Ectodermal cell (in vitro differentiated cells): ENCODE measurements around the gene MSH2.
"Not testable (repeated sequence)": the region's sequence is repeated elsewhere in the genome, so short reads cannot be mapped to it uniquely, and the experiment has no call there.

Experiments used
- H3K27ac ChIP-seq: 2 replicates; pipeline ENCODE4 v1.7.0; 2013; ENCODE audit warnings: mild to moderate bottlenecking, low read depth, low read length; ENCODE audit not compliant: insufficient read depth, poor library complexity, severe bottlenecking
- H3K27me3 ChIP-seq: 2 replicates; pipeline ENCODE4 v1.7.0; 2013; ENCODE audit warnings: mild to moderate bottlenecking, low read length; ENCODE audit not compliant: insufficient read depth, control insufficient read depth, poor library complexity, severe bottlenecking
- H3K36me3 ChIP-seq: one replicate; pipeline ENCODE4 v1.7.0; 2013; ENCODE audit warnings: low read length; ENCODE audit not compliant: control insufficient read depth, insufficient read depth
- H3K4me1 ChIP-seq: one replicate; pipeline ENCODE4 v1.7.0; 2013; ENCODE audit warnings: low read length; ENCODE audit not compliant: control insufficient read depth, insufficient read depth
- H3K4me3 ChIP-seq: 2 replicates; pipeline ENCODE4 v1.7.0; 2013; ENCODE audit warnings: low read depth, low read length, control low read depth; ENCODE audit not compliant: insufficient read depth
- H3K9me3 ChIP-seq: 2 replicates; pipeline ENCODE4 v1.7.0; 2013; ENCODE audit warnings: mild to moderate bottlenecking, low read length, moderate library complexity; ENCODE audit not compliant: control insufficient read depth
- WGBS, 2 experiments: methylation state at CpG; one replicate each; pipeline ENCODE4 v1.1.7; 2013; ENCODE audit warnings: missing lambda C conversion rate in 2 of 2; 5-methylcytosine and 5-hydroxymethylcytosine counted together

MSH2 gene

GRCh38 chr2:47488870-47489584 lies 86.1 kb downstream of the MSH2 start:
- Histone ChIP-seq H3K4me1 (no peaks in the 10 kb centered on the region), H3K9me3 (no peaks in the 10 kb centered on the region), H3K4me3 (no peak overlapping the region), H3K27me3 (no peaks in the 10 kb centered on the region), H3K36me3 (peaks cover 6% of the 10 kb centered on the region), H3K27ac (no peak overlapping the region)
- 89 to 93% methylated on average over 9 of the region's 9 CpGs for WGBS, 2 experiments

GRCh38 chr2:47490406-47490805 lies 87.5 kb downstream of the MSH2 start:
- Histone ChIP-seq H3K9me3 (no peaks in the 10 kb centered on the region), H3K36me3 (no peaks in the 10 kb centered on the region), H3K4me1 (no peaks in the 10 kb centered on the region), H3K27me3 (no peaks in the 10 kb centered on the region), H3K27ac (no peak overlapping the region), H3K4me3 (no peak overlapping the region)
- 92% methylated on average over 6 of the region's 6 CpGs for WGBS, 2 experiments

- H3K4me1 ChIP-seq, result no peaks in the 10 kb centered on the region
- WGBS, 2 experiments, result 92 to 94% methylated on average over 9 to 12 of the region's 12 CpGs
- no peak overlapping the region for H3K4me3 ChIP-seq
- H3K36me3 ChIP-seq, result no peaks in the 10 kb centered on the region
- H3K9me3 ChIP-seq, result no peaks in the 10 kb centered on the region
- no peak overlapping the region for H3K27ac ChIP-seq
- no peaks in the 10 kb centered on the region for H3K27me3 ChIP-seq
Observed at GRCh38 chr2:47493317-47494035, 90.5 kb downstream of the MSH2 start.

GRCh38 chr2:47494267-47495130 lies 91.5 kb downstream of the MSH2 start:
- H3K4me1 ChIP-seq, result no peaks in the 10 kb centered on the region
- WGBS, 2 experiments, result 95 to 96% methylated on average over 16 of the region's 16 CpGs
- H3K36me3 ChIP-seq, result no peaks in the 10 kb centered on the region
- no peak overlapping the region for H3K4me3 ChIP-seq
- H3K9me3 ChIP-seq, result peaks cover 3% of the 10 kb centered on the region
- H3K27ac ChIP-seq, result no peak overlapping the region
- H3K27me3 ChIP-seq, result no peaks in the 10 kb centered on the region

GRCh38 chr2:47497843-47498460 lies 95.0 kb downstream of the MSH2 start:
- Histone ChIP-seq H3K27ac (no peak overlapping the region), H3K36me3 (no peaks in the 10 kb centered on the region), H3K9me3 (peaks cover 6% of the 10 kb centered on the region), H3K4me1 (no peaks in the 10 kb centered on the region), H3K27me3 (no peaks in the 10 kb centered on the region), H3K4me3 (no peak overlapping the region)
- 91 to 92% methylated on average over 8 of the region's 8 CpGs for WGBS, 2 experiments

GRCh38 chr2:47499093-47499492 lies 96.1 kb downstream of the MSH2 start:
- 97 to 98% methylated on average over 3 of the region's 3 CpGs for WGBS, 2 experiments

GRCh38 chr2:47499621-47500309 lies 96.8 kb downstream of the MSH2 start:
- H3K9me3 ChIP-seq, result peaks cover 6% of the 10 kb centered on the region
- H3K4me3 ChIP-seq, result no peak overlapping the region
- H3K4me1 ChIP-seq, result no peaks in the 10 kb centered on the region
- WGBS, 2 experiments, result 94 to 96% methylated on average over 7 of the region's 7 CpGs
- H3K36me3 ChIP-seq, result no peaks in the 10 kb centered on the region
- H3K27me3 ChIP-seq, result no peaks in the 10 kb centered on the region
- no peak overlapping the region for H3K27ac ChIP-seq

More at GRCh38 chr2:47499093-47499492, 96.1 kb downstream of the MSH2 start:
- peaks cover 6% of the 10 kb centered on the region for H3K9me3 ChIP-seq
- no peaks in the 10 kb centered on the region for H3K36me3 ChIP-seq
- H3K27ac ChIP-seq, result no peak overlapping the region
- H3K4me3 ChIP-seq, result no peak overlapping the region
- H3K4me1 ChIP-seq, result no peaks in the 10 kb centered on the region
- H3K27me3 ChIP-seq, result no peaks in the 10 kb centered on the region

GRCh38 chr2:47501374-47502200 lies 98.6 kb downstream of the MSH2 start:
- H3K27ac ChIP-seq, result no peak overlapping the region
- WGBS, 2 experiments, result 80 to 87% methylated on average over 2 to 3 of the region's 3 CpGs
- no peaks in the 10 kb centered on the region for H3K36me3 ChIP-seq

GRCh38 chr2:47502498-47502897 lies 99.5 kb downstream of the MSH2 start:
- not testable (repeated sequence) for H3K4me3 ChIP-seq, H3K27me3 ChIP-seq, H3K36me3 ChIP-seq, H3K27ac ChIP-seq, H3K9me3 ChIP-seq, H3K4me1 ChIP-seq
- WGBS, 2 experiments, result 88 to 89% methylated on average over 2 of the region's 2 CpGs

More at GRCh38 chr2:47501374-47502200, 98.6 kb downstream of the MSH2 start:
- H3K9me3 ChIP-seq, result peaks cover 6% of the 10 kb centered on the region
- no peak overlapping the region for H3K4me3 ChIP-seq
- no peaks in the 10 kb centered on the region for H3K27me3 ChIP-seq
- H3K4me1 ChIP-seq, result no peaks in the 10 kb centered on the region
